H1 (cell line): ENCODE results near the gene PRKAA2. TPM values are rescaled to one million over a fixed set of nuclear protein-coding genes. Genes with fewer than 3 reads are reported as not detected.

ENCODE experiments used
- CTCF ChIA-PET: fragments of 300-600 bp; sonication (Branson Sonifier 250); formaldehyde crosslinking; loops from one replicate; lab custom pipeline; 2021; ENCODE audit not compliant: partially characterized antibody; lab: Charles Lee
- POLR2A ChIA-PET: fragments of 300-600 bp; sonication (Branson Sonifier 250); formaldehyde crosslinking; loops from one replicate; lab custom pipeline; 2021; ENCODE audit warnings: inconsistent platforms; ENCODE audit not compliant: partially characterized antibody; lab: Charles Lee
- DNase-seq, 2 experiments: peaks; one replicate each; pipeline versions ENCODE4 v3.0.0 to v3.0.0-alpha.2; 2010 to 2022; ENCODE audit warnings: low spot score in 2 of 2, low read depth in 1 of 2, mixed read lengths in 1 of 2
- FAIRE-seq: peaks from 2 replicates; lab custom pipeline; 2011; peaks lifted over from hg19 to GRCh38; lab: Jason Lieb, UNC
- H2AFZ ChIP-seq: 2 replicates; pipeline ENCODE4 v1.8.1; 2012; ENCODE audit warnings: low read length, inconsistent platforms
- H2AK5ac ChIP-seq: 2 replicates; pipeline ENCODE4 v1.6.1; 2013; ENCODE audit warnings: low read depth, low read length
- H2BK120ac ChIP-seq: replicated peaks from 2 replicates; pipeline ENCODE3; 2013; ENCODE audit warnings: low read depth, low read length, inconsistent platforms
- H2BK12ac ChIP-seq: 2 replicates; pipeline ENCODE4 v1.6.1; 2013; ENCODE audit warnings: low read depth, low read length
- H2BK15ac ChIP-seq: 2 replicates; pipeline ENCODE4 v1.6.1; 2013; ENCODE audit warnings: low read length
- H2BK20ac ChIP-seq: 2 replicates; pipeline ENCODE4 v1.6.1; 2013; ENCODE audit warnings: low read length
- H2BK5ac ChIP-seq: 2 replicates; pipeline ENCODE4 v1.6.1; 2013; ENCODE audit warnings: low read depth, low read length
- H3K14ac ChIP-seq: 2 replicates; pipeline ENCODE4 v1.6.1; 2013; ENCODE audit warnings: inconsistent platforms; ENCODE audit not compliant: insufficient read length
- H3K18ac ChIP-seq: 2 replicates; pipeline ENCODE4 v1.6.1; 2013; ENCODE audit warnings: low read length; ENCODE audit errors: extremely low read depth
- H3K23ac ChIP-seq: 2 replicates; pipeline ENCODE4 v1.6.1; 2013; ENCODE audit warnings: inconsistent platforms; ENCODE audit not compliant: insufficient read length
- H3K23me2 ChIP-seq: 2 replicates; pipeline ENCODE4 v1.6.1; 2013; ENCODE audit warnings: low read depth, low read length
- H3K27ac ChIP-seq: 2 replicates; pipeline ENCODE4 v1.6.1; 2011; ENCODE audit warnings: low read depth, low read length, inconsistent platforms
- H3K27me3 ChIP-seq, 4 experiments: replicated peaks in 1 of 4; 1 replicate in 1 of 4; 2 replicates in 3 of 4; pipeline versions ENCODE4 v1.6.1 to v1.8.1; 2011 to 2013; ENCODE audit warnings: low read length in 3 of 4, mild to moderate bottlenecking in 3 of 4, inconsistent platforms in 2 of 4, mixed read lengths in 2 of 4, moderate library complexity in 1 of 4; ENCODE audit not compliant: control insufficient read depth in 3 of 4, insufficient read depth in 3 of 4; ENCODE audit errors: extremely low read depth in 1 of 4
- H3K36me3 ChIP-seq, 4 experiments: 2 replicates each; pipeline versions ENCODE4 v1.6.1 to v1.8.1; 2011 to 2013; ENCODE audit warnings: mild to moderate bottlenecking in 4 of 4, low read length in 3 of 4, moderate library complexity in 2 of 4, control low read depth in 1 of 4, inconsistent platforms in 1 of 4; ENCODE audit not compliant: insufficient read depth in 4 of 4, control insufficient read depth in 2 of 4
- H3K4ac ChIP-seq: replicated peaks from 2 replicates; pipeline ENCODE3; 2013; ENCODE audit warnings: low read length, low read depth, mixed read lengths, inconsistent platforms; ENCODE audit not compliant: insufficient read length
- H3K4me1 ChIP-seq, 4 experiments: replicated peaks in 1 of 4; 1 replicate in 1 of 4; 2 replicates in 3 of 4; pipeline versions ENCODE4 v1.6.1 to v1.8.1; 2011 to 2013; ENCODE audit warnings: low read length in 3 of 4, inconsistent platforms in 2 of 4, mixed read lengths in 1 of 4; ENCODE audit not compliant: insufficient read depth in 4 of 4, control insufficient read depth in 3 of 4
- H3K4me2 ChIP-seq, 2 experiments: 2 replicates each; pipeline versions ENCODE4 v1.6.1 to v1.8.1; 2011 to 2013; ENCODE audit warnings: low read depth in 2 of 2, low read length in 2 of 2, control low read depth in 1 of 2, inconsistent platforms in 1 of 2, mild to moderate bottlenecking in 1 of 2; ENCODE audit not compliant: insufficient read depth in 1 of 2
- H3K4me3 ChIP-seq, 4 experiments: fragments of 200-600, 300-600 bp in 1 of 4; sonication (generic), shearing (Covaris generic), sonication (Bioruptor Twin) in 1 of 4; 2 replicates each; pipeline versions ENCODE4 v1.5.1 to v1.8.1; 2011 to 2016; ENCODE audit warnings: low read length in 4 of 4, low read depth in 3 of 4, control low read depth in 2 of 4, inconsistent platforms in 2 of 4, mild to moderate bottlenecking in 2 of 4, mixed read lengths in 1 of 4, moderate library complexity in 1 of 4; ENCODE audit not compliant: insufficient read depth in 2 of 4; ENCODE audit errors: extremely low read depth in 1 of 4
- H3K56ac ChIP-seq: replicated peaks from 2 replicates; pipeline ENCODE3; 2013; ENCODE audit warnings: low read depth, mild to moderate bottlenecking, mixed read lengths, low read length, inconsistent platforms; ENCODE audit not compliant: insufficient read length
- H3K79me1 ChIP-seq: 2 replicates; pipeline ENCODE4 v1.6.1; 2013; ENCODE audit warnings: low read depth, low read length, control low read depth
- H3K79me2 ChIP-seq, 2 experiments: 2 replicates each; pipeline versions ENCODE4 v1.6.1 to v1.8.1; 2012 to 2013; ENCODE audit warnings: low read length in 2 of 2, mild to moderate bottlenecking in 2 of 2, inconsistent platforms in 1 of 2; ENCODE audit not compliant: insufficient read depth in 2 of 2, control insufficient read depth in 1 of 2
- H3K9ac ChIP-seq, 4 experiments: replicated peaks in 1 of 4; 1 replicate in 1 of 4; 2 replicates in 3 of 4; pipeline versions ENCODE4 v1.6.1 to v1.8.1; 2011 to 2013; ENCODE audit warnings: low read depth in 3 of 4, low read length in 3 of 4, control low read depth in 2 of 4, mild to moderate bottlenecking in 2 of 4, moderate library complexity in 2 of 4, inconsistent platforms in 1 of 4; ENCODE audit errors: extremely low read depth in 1 of 4
- H3K9me3 ChIP-seq, 2 experiments: 2 replicates each; pipeline versions ENCODE4 v1.6.1 to v1.8.1; 2012 to 2013; ENCODE audit warnings: mild to moderate bottlenecking in 2 of 2, moderate library complexity in 2 of 2, control low read depth in 1 of 2, inconsistent platforms in 1 of 2, low read depth in 1 of 2, low read length in 1 of 2, mixed read lengths in 1 of 2; ENCODE audit not compliant: insufficient read depth in 2 of 2
- H4K20me1 ChIP-seq, 2 experiments: replicated peaks in 1 of 2; 2 replicates each; pipeline versions ENCODE3 to v1.8.1; 2011 to 2013; ENCODE audit warnings: inconsistent platforms in 2 of 2, low read length in 2 of 2, mild to moderate bottlenecking in 1 of 2; ENCODE audit not compliant: insufficient read depth in 2 of 2, control insufficient read depth in 1 of 2
- H4K5ac ChIP-seq: 2 replicates; pipeline ENCODE4 v1.6.1; 2013; ENCODE audit warnings: low read length, low read depth, mixed read lengths, inconsistent platforms; ENCODE audit not compliant: insufficient read length
- H4K8ac ChIP-seq: 2 replicates; pipeline ENCODE4 v1.8.0; 2013; ENCODE audit warnings: mild to moderate bottlenecking, moderate library complexity, low read length, inconsistent platforms; ENCODE audit not compliant: insufficient read depth; ENCODE audit errors: extremely low read depth
- H4K91ac ChIP-seq: replicated peaks from 2 replicates; pipeline ENCODE3; 2013; ENCODE audit warnings: low read length, mixed read lengths, inconsistent platforms; ENCODE audit not compliant: insufficient read length
- CBX5 ChIP-seq: fragments of 300-800, 300-1000 bp; sonication (generic); IDR thresholded peaks from 2 replicates; pipeline ENCODE4 v1.7.1; 2016; ENCODE audit warnings: antibody characterized with exemption, low read length, low read depth
- EGR1 ChIP-seq: IDR thresholded peaks from 2 replicates; pipeline ENCODE4 v1.6.1; 2011; ENCODE audit warnings: low read depth, low read length, borderline replicate concordance
- polyA plus RNA-seq, 7 experiments: library from polyadenylated mRNA; depleted of rRNA in 3 of 7; stranded (reverse) in 5 of 7; unstranded in 2 of 7; fragments of >200 nt in 5 of 7; fragments of 200-250 nt in 2 of 7; gene quantifications; 1 replicate in 5 of 7; 2 replicates in 1 of 7; 4 replicates in 1 of 7; pipeline versions ENCODE4 v1.2.1 to v1.2.3, GENCODE V29; 2011 to 2013; ENCODE audit warnings: missing spikeins in 2 of 7, mixed read lengths in 2 of 7
- total RNA-seq: library from RNA; stranded (reverse); fragmentation: NEBNext Ultra II Directional; extraction: Animal tissue kit (Norgen Biotek cat#: 25700); gene quantifications from 2 replicates; pipeline ENCODE4 v1.2.1, GENCODE V29; 2021
- TF ChIP-seq, protein P1 (sequence below), 3 experiments: IDR thresholded peaks; 1 replicate in 2 of 3; 2 replicates in 1 of 3; pipeline versions ENCODE4 v1.5.1 to v1.6.1; 2011; ENCODE audit warnings: low read length in 3 of 3, mild to moderate bottlenecking in 3 of 3, inconsistent platforms in 2 of 3, low read depth in 1 of 3, moderate library complexity in 1 of 3; ENCODE audit not compliant: insufficient read depth in 1 of 3; ENCODE audit errors: control extremely low read depth in 1 of 3

Gene PRKAA2
- total and polyA plus RNA-seq, 2 of the 8 experiments (the other 6 are each of a cell fraction or from before 2014, with no cell fraction given) = 2.6 to 6.4 TPM

GRCh38 chr1:56643661-56644060 lies 1.5 kb upstream of the PRKAA2 start:
- CTCF ChIA-PET = no interaction called here
- TF ChIP-seq CBX5 (no peak), EGR1 (no peak)
- TF ChIP-seq, protein P1, sequence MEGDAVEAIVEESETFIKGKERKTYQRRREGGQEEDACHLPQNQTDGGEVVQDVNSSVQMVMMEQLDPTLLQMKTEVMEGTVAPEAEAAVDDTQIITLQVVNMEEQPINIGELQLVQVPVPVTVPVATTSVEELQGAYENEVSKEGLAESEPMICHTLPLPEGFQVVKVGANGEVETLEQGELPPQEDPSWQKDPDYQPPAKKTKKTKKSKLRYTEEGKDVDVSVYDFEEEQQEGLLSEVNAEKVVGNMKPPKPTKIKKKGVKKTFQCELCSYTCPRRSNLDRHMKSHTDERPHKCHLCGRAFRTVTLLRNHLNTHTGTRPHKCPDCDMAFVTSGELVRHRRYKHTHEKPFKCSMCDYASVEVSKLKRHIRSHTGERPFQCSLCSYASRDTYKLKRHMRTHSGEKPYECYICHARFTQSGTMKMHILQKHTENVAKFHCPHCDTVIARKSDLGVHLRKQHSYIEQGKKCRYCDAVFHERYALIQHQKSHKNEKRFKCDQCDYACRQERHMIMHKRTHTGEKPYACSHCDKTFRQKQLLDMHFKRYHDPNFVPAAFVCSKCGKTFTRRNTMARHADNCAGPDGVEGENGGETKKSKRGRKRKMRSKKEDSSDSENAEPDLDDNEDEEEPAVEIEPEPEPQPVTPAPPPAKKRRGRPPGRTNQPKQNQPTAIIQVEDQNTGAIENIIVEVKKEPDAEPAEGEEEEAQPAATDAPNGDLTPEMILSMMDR (IDR thresholded peaks at IDR 0.05; ENCODE audit: control extremely low read depth in 1 of 3, insufficient read depth in 1 of 3, low read depth in 1 of 3, low read length in 3 of 3) = no peak

More at GRCh38 chr1:56643661-56644060, 1.5 kb upstream of the PRKAA2 start:
- Histone ChIP-seq H3K27ac (no peak overlapping the region), H2BK15ac (no peak overlapping the region), H3K14ac (no peak overlapping the region), H2BK5ac (no peak overlapping the region), H2BK12ac (no peak overlapping the region), H3K4me3 (peak overlapping the region in 1 of 4 experiments; percentile 73; a peak in 1 of 8 replicates), H3K79me1 (no peaks in the 10 kb centered on the region), H3K18ac (no peak overlapping the region), H3K23me2 (peaks cover 6% of the 10 kb centered on the region), H3K4ac (no peak overlapping the region), H3K4me1 (0 out of 7 replicates have a peak, but pooled peaks cover 0 to 2% (median 0%) of the 10 kb centered on the region in 4 experiments), H4K20me1 (no peaks in the 10 kb centered on the region), H2AFZ (no peak overlapping the region), H3K23ac (no peak overlapping the region), H4K8ac (no peak overlapping the region), H2BK20ac (no peak overlapping the region), H3K9ac (no peak overlapping the region), H2AK5ac (no peak overlapping the region), H4K91ac (no peak overlapping the region), H4K5ac (no peak overlapping the region), H3K9me3 (no peaks in the 10 kb centered on the region), H3K4me2 (peak overlapping the region in 1 of 2 experiments; percentile 84; a peak in 1 of 4 replicates), H3K56ac (no peak overlapping the region), H2BK120ac (no peak overlapping the region), H3K36me3 (no peaks in the 10 kb centered on the region), H3K79me2 (peaks cover 0 to 24% of the 10 kb centered on the region in 2 experiments; a peak in 2 of 4 replicates), H3K27me3 (peaks cover 0 to 10% (median 1%) of the 10 kb centered on the region in 4 experiments; a peak in 1 of 7 replicates)
- POLR2A ChIA-PET = interaction anchor here (1.0 to 1.2 kb wide), 2 partner anchors 10 to 298 kb away, joined by 3 to 4 read pairs; no protein-coding TSS in a partner anchor
- FAIRE-seq (no peak), DNase-seq (no peak)
